GM06990 (cell line): ENCODE results near the gene MAP3K14.
A peak's percentile ranks its signal among the peaks of the same experiment; 100 is the strongest.

Source experiments
- DNase-seq: peaks from one replicate; pipeline ENCODE4 v3.0.0-alpha.2; 2011; ENCODE audit not compliant: insufficient read length; ENCODE audit errors: extremely low read depth
- H3K27me3 ChIP-seq: replicated peaks from 2 replicates; pipeline ENCODE4 v1.6.0; 2011; ENCODE audit warnings: low read length; ENCODE audit not compliant: control insufficient read depth, insufficient read depth
- H3K36me3 ChIP-seq: 2 replicates; pipeline ENCODE4 v1.5.1; 2011; ENCODE audit warnings: low read length; ENCODE audit not compliant: control insufficient read depth, insufficient read depth
- H3K4me3 ChIP-seq: replicated peaks from 2 replicates; pipeline ENCODE4 v1.5.1; 2011; ENCODE audit warnings: low read depth, mild to moderate bottlenecking, control low read depth, low read length
- CTCF ChIP-seq: IDR thresholded peaks from 2 replicates; pipeline ENCODE4 v1.5.1; 2011; ENCODE audit warnings: low read length, control low read depth, mild to moderate bottlenecking, inconsistent platforms; ENCODE audit not compliant: insufficient read depth, poor library complexity, severe bottlenecking

The MAP3K14 gene

GRCh38 chr17:45298546-45299285 is 18.1 kb downstream of the MAP3K14 start:
- H3K4me3 ChIP-seq, result no peak overlapping the region
- no peaks in the 10 kb centered on the region for H3K36me3 ChIP-seq
- H3K27me3 ChIP-seq, result no peaks in the 10 kb centered on the region
- DNase-seq, result no peak
- TF ChIP-seq CTCF, result no peak

- TF ChIP-seq CTCF, result no peak
- H3K4me3 ChIP-seq, result no peak overlapping the region
- DNase-seq, result no peak
Measured at GRCh38 chr17:45296833-45297124, 20.0 kb downstream of the MAP3K14 start.

GRCh38 chr17:45296003-45296832 is 20.6 kb downstream of the MAP3K14 start:
- no peak for TF ChIP-seq CTCF
- Histone ChIP-seq H3K4me3 (no peak overlapping the region; the same call in 1 of the 2 replicates), H3K36me3 (peaks cover 5% of the 10 kb centered on the region), H3K27me3 (no peaks in the 10 kb centered on the region)
- peak; percentile 74 for DNase-seq

More at GRCh38 chr17:45296833-45297124, 20.0 kb downstream of the MAP3K14 start:
- no peaks in the 10 kb centered on the region for H3K27me3 ChIP-seq
- H3K36me3 ChIP-seq, result peaks cover 5% of the 10 kb centered on the region

GRCh38 chr17:45294506-45294905 is 22.3 kb downstream of the MAP3K14 start:
- no peak for DNase-seq
- H3K27me3 ChIP-seq, result no peaks in the 10 kb centered on the region
- no peak overlapping the region for H3K4me3 ChIP-seq
- no peak for TF ChIP-seq CTCF
- H3K36me3 ChIP-seq, result peaks cover 15% of the 10 kb centered on the region

- no peak for DNase-seq
- H3K36me3 ChIP-seq, result peaks cover 21% of the 10 kb centered on the region
- no peak overlapping the region for H3K4me3 ChIP-seq
- peak; percentile 7 for TF ChIP-seq CTCF
- H3K27me3 ChIP-seq, result no peaks in the 10 kb centered on the region
Measured at GRCh38 chr17:45293413-45294211, 23.2 kb downstream of the MAP3K14 start.
